Activated CD4-positive, CD25-positive, alpha-beta regulatory T cell treated with anti-CD3 and anti-CD28 coated beads, Interleukin-2, amount 50 U/mL, for 24 hours (primary cell): Measurements from ENCODE around the gene NIT1.

Experiments used
- ATAC-seq, 2 donors: fragments of 150-1000 bp; cut with Tn5 transposase; one replicate each; pipeline ENCODE4 v1.10.0; 2021; ENCODE audit warnings: mild to moderate bottlenecking in 1 of 2, moderate library complexity in 1 of 2

NIT1 gene

DNA sequence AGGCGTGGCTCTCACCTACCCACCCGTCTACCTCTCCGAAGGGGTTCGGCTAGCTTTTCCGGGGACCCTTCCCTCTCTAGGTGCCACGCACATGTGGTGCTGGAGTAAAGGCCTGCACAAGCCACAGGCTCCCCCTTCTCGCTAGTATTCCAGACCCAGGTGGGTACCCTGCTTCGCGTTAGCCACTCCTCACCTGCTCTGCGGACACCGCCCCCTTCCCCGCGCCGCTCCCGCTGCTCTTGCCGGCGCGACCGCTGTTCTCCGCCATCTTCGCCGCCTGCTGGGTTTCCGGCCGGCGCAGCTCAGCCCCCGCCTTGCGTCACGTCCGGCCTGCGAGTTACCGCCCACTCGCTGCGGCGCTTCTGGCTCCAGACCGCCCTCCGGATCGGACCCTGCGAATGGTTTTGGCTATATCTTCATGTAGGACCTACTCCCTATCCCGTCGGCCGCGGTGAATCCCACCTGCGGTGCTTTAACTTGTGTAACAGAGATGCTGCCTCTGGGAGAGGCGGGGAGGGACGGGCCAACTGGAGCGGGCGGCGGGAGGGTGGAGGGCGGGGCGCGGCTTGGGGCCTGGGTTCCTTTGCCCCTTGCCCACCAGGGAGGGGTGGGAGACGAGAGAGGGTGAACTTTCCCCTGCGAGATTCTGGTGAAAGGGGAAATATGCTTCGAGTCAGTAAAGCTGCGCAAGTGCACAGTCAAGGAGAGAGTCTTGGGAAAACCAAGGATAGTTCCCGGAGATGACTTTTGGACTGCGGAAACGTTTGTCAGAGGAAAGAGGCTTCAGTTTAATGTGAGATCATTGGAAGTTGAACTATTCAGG, at the start of gene NIT1, which contains the start of gene PFDN2:
Gene NIT1, plus strand, starts transcription at position 347 of the 823 bp plus-strand sequence. Its CDS starts 72 bp downstream, at position 419.
Gene PFDN2, minus strand, starts transcription at position 279 of the 823 bp plus-strand sequence. Its CDS starts 11 bp downstream, at position 268.
- peak; percentile 56 to 59 for ATAC-seq

DNA sequence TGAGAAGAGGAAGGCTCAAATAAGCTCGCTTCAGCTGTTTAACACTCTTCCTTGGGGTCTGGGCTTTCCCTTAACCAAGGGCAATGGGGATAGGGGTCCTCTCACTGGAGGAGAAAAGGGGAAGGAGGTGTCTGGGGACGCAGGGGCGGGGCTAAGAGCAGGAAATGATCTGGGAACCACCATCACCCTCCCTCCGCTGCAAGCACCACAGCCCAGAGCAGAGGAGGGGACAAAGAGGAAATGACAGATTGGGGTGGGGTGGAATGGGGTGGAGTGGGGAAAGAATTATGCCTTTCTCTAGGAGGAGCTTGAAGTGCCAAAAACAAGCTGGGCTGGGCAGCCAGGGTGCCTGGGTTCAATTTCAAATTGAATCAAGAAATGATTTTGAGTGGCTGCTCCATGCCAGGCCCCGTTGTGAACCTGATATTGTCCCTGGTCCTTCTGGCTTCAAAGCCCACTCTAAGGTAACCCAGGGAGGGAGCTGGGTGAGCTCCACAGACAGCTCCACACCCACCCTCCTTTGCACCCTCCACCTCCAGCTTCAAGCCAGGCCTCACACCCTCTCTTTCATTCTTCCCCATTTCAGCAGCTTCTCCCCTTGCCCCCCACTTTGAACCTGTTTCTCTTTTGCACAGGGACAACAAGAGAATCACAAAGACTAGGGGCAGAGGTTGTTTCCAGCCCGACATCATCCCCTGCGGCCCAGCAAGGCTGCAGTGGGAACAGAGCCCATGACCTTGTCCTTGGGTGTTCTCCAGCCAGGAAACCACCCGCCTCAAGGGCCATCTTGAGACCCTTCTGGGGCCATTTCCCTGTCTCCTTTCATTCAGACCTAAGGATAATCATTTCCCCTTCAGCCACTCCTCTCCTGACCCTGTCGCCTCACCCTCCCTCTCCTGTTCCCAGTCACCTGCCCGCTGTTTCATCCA, 49.3 kb upstream of the NIT1 start:
- ATAC-seq = peak; percentile 68 to 69

DNA sequence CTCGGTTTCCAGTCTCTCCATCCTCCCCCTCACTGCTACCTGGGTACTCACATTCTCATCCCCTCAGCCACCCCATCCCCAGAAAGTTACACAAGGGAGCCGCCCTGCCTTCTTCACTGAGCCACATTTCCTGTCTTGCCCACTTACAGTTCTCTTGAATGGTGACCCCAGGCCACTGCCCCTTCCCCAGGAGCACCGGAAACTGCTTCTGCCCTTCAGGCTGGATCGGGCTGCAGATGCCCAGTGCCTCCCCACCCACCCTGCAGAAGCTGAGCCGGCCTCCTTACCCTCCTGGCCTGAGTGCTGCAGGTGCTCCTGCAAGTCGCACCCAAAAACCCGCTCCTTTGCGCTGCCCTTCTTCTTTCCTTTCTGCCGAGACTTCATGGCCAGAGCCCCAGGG, 48.7 kb upstream of the NIT1 start:
- no peak for ATAC-seq

DNA sequence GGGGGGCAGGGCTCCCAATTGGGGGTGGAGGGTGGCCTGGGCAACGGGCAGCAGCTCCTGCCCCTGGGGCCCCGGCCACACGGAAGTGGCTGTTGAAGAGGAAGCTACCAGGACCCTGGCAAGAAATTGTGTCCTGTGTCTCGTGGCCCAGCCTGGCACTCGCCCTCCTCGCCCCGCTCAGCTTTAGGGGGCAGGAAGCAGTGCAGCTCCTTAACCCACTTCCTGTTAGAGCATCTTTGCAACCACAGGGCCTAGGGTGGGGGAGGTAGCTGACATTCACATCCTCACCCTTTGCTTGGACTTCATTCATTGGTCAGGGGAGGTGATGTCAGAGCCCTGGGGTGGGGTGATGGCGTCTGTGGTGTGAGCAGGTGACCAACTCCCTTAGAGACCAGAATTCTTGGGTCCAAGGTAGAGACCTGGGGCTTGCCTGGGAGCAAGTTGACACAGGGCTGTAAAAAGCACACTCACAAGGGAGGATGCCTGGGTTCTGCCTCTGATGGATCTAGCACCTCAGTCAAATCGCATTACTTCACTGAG, 48.1 kb upstream of the NIT1 start, which contains the start of gene ARHGAP30:
Gene ARHGAP30, minus strand, starts transcription at position 161 of the 540 bp plus-strand sequence. CDS start 267 bp downstream, outside the sequence.
- ATAC-seq = peak; percentile 77 to 81

- no peak for ATAC-seq
These were observed 47.1 kb upstream of the NIT1 start for GRCh38 chr1:161070761-161071160.

DNA sequence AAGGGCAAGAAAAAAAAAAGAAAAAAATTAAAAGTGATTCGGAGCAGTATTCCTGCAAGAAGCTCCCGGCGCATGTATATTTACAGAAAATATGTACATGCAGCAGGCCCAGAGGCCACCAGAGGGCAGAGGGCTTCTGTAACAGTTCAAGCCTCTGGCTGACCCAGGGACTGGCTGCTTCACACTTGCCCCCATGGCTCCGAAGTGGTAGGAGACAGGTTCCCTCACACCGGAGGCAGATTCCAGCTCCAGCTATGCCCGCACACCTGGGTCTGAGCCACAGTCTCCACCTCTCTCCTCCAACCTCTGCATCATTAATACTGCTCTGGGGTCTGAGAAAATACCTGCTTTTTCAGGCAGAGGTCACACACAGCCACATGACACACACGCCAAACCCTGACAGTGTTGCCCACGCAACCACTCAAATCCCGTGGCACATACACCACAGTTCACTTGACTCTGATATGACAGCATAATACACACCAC, 46.0 kb upstream of the NIT1 start:
- ATAC-seq = no peak

DNA sequence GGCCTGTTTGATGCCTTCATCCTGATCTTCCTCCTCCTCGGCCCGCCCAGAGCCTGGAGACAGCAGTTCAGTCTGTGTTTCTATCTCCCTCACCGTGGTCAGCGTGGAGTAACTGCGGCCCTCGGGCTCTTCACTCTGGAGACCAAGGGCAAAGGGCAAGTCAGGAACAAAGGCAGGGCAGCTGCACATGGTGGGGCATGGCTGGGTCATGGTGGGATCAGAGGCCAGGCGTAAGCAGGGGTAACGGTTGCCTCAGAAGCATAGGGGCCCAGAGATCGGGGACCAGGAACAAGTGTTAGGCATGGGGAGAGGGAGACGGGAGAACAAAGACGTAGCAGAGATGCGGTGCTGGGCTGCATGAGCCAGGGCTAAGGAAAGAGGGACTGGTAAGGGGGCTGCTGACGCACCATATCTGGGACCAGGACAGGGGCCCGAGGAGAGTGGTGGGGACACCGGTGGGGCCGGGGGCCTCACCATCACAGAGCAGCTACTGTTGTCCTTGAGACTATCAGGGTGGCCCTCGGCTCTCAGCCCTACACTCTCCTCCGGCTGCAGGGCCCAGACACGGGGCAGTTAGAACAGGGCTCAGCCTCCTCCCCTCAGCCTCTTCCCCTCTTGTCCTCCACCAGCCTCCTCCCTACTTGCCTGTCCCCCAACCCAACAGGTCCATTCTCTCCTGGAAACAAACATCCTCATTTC, 45.0 kb upstream of the NIT1 start:
- ATAC-seq = no peak

DNA sequence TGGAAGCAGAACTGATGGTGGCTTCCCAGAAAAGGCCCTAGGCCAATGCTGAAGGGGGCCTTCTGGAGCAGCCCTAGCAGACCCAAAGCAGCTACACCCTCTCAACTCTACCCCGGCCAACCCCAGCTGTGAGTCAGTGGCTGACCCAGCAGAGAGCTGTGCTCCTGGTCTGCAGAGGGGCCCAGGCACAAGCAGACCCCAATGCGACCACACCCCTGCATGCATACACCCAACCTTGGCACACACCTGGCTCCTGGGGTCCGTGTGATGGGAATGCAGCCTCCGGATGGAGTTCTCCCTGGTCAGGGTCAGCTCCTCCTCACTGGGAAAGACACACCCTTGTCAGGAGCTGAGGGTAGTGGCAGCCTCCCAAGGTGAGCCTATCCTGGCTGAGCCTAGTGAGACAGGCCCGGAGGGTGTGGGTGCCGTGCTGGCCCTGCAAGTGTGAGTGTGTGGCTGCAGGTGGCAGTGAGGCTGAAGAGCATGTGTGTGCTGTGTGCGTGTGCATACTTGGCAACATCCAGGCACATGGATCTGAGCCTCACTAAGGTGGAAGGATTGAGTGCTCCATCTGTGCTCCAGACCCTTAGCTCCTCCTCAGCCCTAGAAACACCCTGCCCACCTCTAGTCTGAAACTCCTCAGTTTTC, 44.3 kb upstream of the NIT1 start:
- ATAC-seq = no peak

DNA sequence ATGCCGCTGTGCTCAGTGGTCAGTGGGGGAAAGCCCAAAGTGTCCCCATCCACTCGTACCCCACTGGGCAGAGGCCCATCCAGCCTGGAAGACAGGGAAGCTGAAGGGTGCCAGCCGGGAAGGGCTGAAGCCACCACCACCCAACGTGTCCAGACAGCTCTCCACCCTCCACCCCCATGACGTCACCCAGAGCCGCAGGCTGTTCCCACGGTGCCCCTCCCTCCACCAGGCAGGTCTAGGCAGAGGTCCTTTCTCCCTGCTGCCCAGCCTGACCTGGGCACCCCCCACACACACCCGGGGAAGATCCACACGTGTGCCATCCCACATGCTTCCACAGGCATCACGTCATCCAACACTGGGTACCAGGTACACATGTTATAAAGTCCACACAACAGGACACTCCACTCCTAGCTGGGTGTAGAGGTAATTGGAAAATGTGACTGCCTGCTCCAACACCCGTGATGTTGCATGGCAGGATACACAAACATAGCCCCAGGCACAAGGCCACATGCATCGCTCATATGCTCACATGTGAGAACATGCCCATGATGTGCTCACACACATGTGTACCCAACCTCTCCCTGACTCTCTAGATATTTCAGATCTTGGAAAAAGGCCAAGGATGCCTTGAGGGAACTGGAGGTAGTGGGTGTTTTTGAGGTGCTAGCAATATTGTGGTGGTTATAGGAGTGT, 43.1 kb upstream of the NIT1 start:
- no peak for ATAC-seq

- ATAC-seq = no peak
These were observed 41.5 kb upstream of the NIT1 start for GRCh38 chr1:161076410-161076809.

- ATAC-seq = no peak
These were observed 40.5 kb upstream of the NIT1 start for GRCh38 chr1:161077426-161077825.

GRCh38 chr1:161079436-161080110, 38.3 kb upstream of the NIT1 start:
- no peak for ATAC-seq

DNA sequence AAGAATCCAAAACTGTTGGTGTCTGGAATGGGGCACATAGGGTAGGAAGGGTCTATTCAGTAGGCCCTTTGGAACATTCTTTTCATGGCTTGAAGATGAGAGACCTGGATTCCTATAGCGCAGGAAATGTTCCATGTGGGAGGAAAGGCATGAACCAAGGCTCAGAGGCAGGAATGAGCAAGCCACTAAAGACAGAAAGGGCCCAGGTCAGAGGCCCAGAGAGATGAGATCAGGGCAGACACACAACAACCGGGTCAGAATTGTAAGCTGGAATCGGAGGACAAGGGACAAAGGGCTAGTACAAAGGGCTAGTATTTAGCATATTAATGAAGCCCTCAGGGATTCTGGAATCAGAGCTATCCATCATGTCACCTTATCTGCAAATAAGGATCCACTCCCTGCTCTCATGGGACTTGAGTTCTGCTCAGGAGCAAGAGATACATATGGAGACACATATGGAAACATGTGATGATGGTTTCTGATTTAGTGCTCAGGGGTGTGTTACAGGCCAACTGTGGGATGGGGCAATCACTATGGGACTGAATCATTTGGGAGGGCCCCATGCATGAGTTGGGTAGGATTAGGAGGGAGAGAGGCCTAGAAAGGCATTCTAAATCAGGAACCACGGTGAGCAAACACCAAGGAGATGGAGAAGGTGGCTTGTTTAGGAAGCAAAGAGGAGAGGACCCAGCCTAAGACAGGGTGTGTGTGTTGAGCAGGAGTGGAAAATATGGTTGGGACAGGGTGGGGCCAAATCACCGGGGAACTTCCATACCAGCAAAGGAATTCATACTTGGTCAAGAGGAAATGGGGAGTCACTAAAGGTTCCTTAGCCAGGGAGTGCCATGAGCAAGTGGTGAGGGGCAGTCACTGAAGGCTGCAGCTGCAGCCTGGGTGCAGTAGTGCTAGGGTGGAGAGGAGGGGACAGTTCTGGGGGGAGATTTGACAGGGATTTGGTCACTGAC, 37.2 kb upstream of the NIT1 start:
- ATAC-seq = no peak

- no peak for ATAC-seq
These were observed 36.4 kb upstream of the NIT1 start for GRCh38 chr1:161081519-161081918.

DNA sequence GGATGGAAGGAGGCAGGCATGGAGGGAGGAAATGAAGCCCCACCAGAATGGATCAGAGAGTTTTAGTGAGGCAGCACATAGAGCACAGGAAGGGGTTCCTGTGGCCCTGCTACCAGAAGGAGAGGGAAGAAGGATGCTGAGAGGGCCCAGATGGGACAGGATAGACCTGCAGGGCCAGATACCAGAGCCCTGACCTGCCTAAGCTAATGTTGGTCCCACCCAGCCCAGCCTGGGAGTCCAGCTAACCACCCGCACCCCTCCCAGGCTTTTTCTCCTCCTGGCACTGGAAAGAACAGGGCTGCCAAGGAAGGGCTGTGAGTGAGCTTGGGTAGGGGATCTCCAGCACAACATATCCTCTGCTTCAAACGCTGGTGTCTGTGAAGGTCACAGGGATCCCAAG, 35.4 kb upstream of the NIT1 start:
- ATAC-seq = no peak

DNA sequence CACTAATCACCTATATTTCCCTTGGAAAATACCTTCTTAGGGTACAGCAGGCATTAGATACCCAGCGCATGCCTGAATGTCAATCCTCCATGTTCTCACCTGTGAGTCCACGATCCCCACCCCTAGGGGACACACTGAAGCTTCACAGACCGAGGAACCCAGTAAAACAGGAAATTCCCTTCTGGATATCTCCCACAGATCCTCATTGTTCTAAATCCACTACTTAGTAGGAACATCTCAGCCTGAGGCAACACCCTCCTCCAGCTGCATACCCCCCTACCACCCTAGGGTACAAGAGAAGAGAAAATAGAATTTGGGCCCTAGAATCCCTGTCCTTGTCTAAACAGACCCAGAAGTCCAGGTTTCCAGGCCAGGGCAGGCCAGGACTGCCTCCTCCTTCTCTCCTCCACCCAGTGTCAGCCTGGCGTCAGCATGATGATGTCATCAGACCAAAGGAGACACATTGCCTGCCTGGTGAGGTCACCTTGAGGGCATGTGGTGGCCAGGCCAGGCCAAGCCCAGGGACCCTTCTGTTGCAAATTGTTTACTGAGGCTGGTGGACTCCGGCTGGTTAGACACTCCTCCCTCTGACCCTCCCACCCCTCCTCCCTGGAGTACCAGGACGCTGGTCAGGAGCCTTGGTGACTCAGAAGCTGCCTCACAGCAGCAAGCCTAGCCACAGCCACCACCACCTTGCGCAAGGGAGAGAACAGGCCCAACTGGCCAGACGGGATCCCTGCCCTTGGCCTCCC, 34.7 kb upstream of the NIT1 start:
- peak in 1 of 2 donors; percentile 18 for ATAC-seq

DNA sequence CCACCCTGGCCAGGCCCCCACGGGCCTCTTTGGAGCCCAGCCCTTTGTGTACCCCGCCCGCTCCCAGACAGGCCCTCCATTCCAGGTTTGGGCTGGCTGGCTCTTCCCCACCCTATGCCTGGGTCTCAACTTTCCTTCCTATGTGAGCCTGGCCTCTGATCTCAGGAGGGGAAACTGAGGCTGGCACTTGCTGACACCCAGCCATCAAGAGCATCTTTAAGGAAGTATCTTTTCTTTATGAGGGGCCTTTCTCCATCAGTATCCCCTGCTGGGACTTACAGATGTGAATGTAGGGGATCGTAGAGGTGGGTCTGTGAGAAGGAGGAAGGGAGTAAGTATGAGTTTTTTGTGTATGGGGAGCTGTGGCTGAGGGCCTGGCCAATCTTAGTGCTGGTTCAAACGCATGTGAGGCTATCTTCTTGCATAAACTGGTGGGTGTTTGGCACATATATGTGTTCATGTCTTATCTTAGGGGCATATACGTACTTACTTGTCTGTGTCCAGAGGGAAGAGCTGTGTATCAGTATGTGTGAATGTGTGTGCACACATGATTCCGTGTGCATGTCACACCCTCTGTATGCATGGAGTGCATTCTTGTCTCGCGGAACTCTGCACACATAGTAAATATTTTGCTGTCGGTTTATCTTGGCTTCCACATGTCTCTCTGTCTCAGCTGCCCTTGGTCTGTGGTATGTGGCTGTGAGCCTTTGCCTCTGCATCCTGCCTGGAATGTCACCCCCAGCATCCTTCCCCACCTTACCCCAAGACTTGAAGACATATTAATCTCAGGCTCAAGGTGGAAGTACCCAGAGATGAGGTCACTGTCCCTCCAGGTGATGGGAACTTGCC, 33.9 kb upstream of the NIT1 start:
- no peak for ATAC-seq
